H1 (cell line): ENCODE data around the gene MPPED1. TPM values are rescaled to one million over a fixed set of nuclear protein-coding genes. Genes with fewer than 3 reads are reported as not detected.

Experiments
- CTCF ChIA-PET: fragments of 300-600 bp; sonication (Branson Sonifier 250); formaldehyde crosslinking; loops from one replicate; lab custom pipeline; 2021; ENCODE audit not compliant: partially characterized antibody; lab: Charles Lee
- POLR2A ChIA-PET: fragments of 300-600 bp; sonication (Branson Sonifier 250); formaldehyde crosslinking; loops from one replicate; lab custom pipeline; 2021; ENCODE audit warnings: inconsistent platforms; ENCODE audit not compliant: partially characterized antibody; lab: Charles Lee
- DNase-seq, 2 experiments: peaks; one replicate each; pipeline versions ENCODE4 v3.0.0 to v3.0.0-alpha.2; 2010 to 2022; ENCODE audit warnings: low spot score in 2 of 2, low read depth in 1 of 2, mixed read lengths in 1 of 2
- FAIRE-seq: peaks from 2 replicates; lab custom pipeline; 2011; peaks lifted over from hg19 to GRCh38; lab: Jason Lieb, UNC
- H2AFZ ChIP-seq: 2 replicates; pipeline ENCODE4 v1.8.1; 2012; ENCODE audit warnings: low read length, inconsistent platforms
- H2AK5ac ChIP-seq: 2 replicates; pipeline ENCODE4 v1.6.1; 2013; ENCODE audit warnings: low read depth, low read length
- H2BK120ac ChIP-seq: replicated peaks from 2 replicates; pipeline ENCODE3; 2013; ENCODE audit warnings: low read depth, low read length, inconsistent platforms
- H2BK12ac ChIP-seq: 2 replicates; pipeline ENCODE4 v1.6.1; 2013; ENCODE audit warnings: low read depth, low read length
- H2BK15ac ChIP-seq: 2 replicates; pipeline ENCODE4 v1.6.1; 2013; ENCODE audit warnings: low read length
- H2BK20ac ChIP-seq: 2 replicates; pipeline ENCODE4 v1.6.1; 2013; ENCODE audit warnings: low read length
- H2BK5ac ChIP-seq: 2 replicates; pipeline ENCODE4 v1.6.1; 2013; ENCODE audit warnings: low read depth, low read length
- H3K14ac ChIP-seq: 2 replicates; pipeline ENCODE4 v1.6.1; 2013; ENCODE audit warnings: inconsistent platforms; ENCODE audit not compliant: insufficient read length
- H3K18ac ChIP-seq: 2 replicates; pipeline ENCODE4 v1.6.1; 2013; ENCODE audit warnings: low read length; ENCODE audit errors: extremely low read depth
- H3K23ac ChIP-seq: 2 replicates; pipeline ENCODE4 v1.6.1; 2013; ENCODE audit warnings: inconsistent platforms; ENCODE audit not compliant: insufficient read length
- H3K23me2 ChIP-seq: 2 replicates; pipeline ENCODE4 v1.6.1; 2013; ENCODE audit warnings: low read depth, low read length
- H3K27ac ChIP-seq: 2 replicates; pipeline ENCODE4 v1.6.1; 2011; ENCODE audit warnings: low read depth, low read length, inconsistent platforms
- H3K27me3 ChIP-seq, 4 experiments: replicated peaks in 1 of 4; 1 replicate in 1 of 4; 2 replicates in 3 of 4; pipeline versions ENCODE4 v1.6.1 to v1.8.1; 2011 to 2013; ENCODE audit warnings: low read length in 3 of 4, mild to moderate bottlenecking in 3 of 4, inconsistent platforms in 2 of 4, mixed read lengths in 2 of 4, moderate library complexity in 1 of 4; ENCODE audit not compliant: control insufficient read depth in 3 of 4, insufficient read depth in 3 of 4; ENCODE audit errors: extremely low read depth in 1 of 4
- H3K36me3 ChIP-seq, 4 experiments: 2 replicates each; pipeline versions ENCODE4 v1.6.1 to v1.8.1; 2011 to 2013; ENCODE audit warnings: mild to moderate bottlenecking in 4 of 4, low read length in 3 of 4, moderate library complexity in 2 of 4, control low read depth in 1 of 4, inconsistent platforms in 1 of 4; ENCODE audit not compliant: insufficient read depth in 4 of 4, control insufficient read depth in 2 of 4
- H3K4ac ChIP-seq: replicated peaks from 2 replicates; pipeline ENCODE3; 2013; ENCODE audit warnings: low read length, low read depth, mixed read lengths, inconsistent platforms; ENCODE audit not compliant: insufficient read length
- H3K4me1 ChIP-seq, 4 experiments: replicated peaks in 1 of 4; 1 replicate in 1 of 4; 2 replicates in 3 of 4; pipeline versions ENCODE4 v1.6.1 to v1.8.1; 2011 to 2013; ENCODE audit warnings: low read length in 3 of 4, inconsistent platforms in 2 of 4, mixed read lengths in 1 of 4; ENCODE audit not compliant: insufficient read depth in 4 of 4, control insufficient read depth in 3 of 4
- H3K4me2 ChIP-seq, 2 experiments: 2 replicates each; pipeline versions ENCODE4 v1.6.1 to v1.8.1; 2011 to 2013; ENCODE audit warnings: low read depth in 2 of 2, low read length in 2 of 2, control low read depth in 1 of 2, inconsistent platforms in 1 of 2, mild to moderate bottlenecking in 1 of 2; ENCODE audit not compliant: insufficient read depth in 1 of 2
- H3K4me3 ChIP-seq, 4 experiments: fragments of 200-600, 300-600 bp in 1 of 4; sonication (generic), shearing (Covaris generic), sonication (Bioruptor Twin) in 1 of 4; 2 replicates each; pipeline versions ENCODE4 v1.5.1 to v1.8.1; 2011 to 2016; ENCODE audit warnings: low read length in 4 of 4, low read depth in 3 of 4, control low read depth in 2 of 4, inconsistent platforms in 2 of 4, mild to moderate bottlenecking in 2 of 4, mixed read lengths in 1 of 4, moderate library complexity in 1 of 4; ENCODE audit not compliant: insufficient read depth in 2 of 4; ENCODE audit errors: extremely low read depth in 1 of 4
- H3K56ac ChIP-seq: replicated peaks from 2 replicates; pipeline ENCODE3; 2013; ENCODE audit warnings: low read depth, mild to moderate bottlenecking, mixed read lengths, low read length, inconsistent platforms; ENCODE audit not compliant: insufficient read length
- H3K79me1 ChIP-seq: 2 replicates; pipeline ENCODE4 v1.6.1; 2013; ENCODE audit warnings: low read depth, low read length, control low read depth
- H3K79me2 ChIP-seq, 2 experiments: 2 replicates each; pipeline versions ENCODE4 v1.6.1 to v1.8.1; 2012 to 2013; ENCODE audit warnings: low read length in 2 of 2, mild to moderate bottlenecking in 2 of 2, inconsistent platforms in 1 of 2; ENCODE audit not compliant: insufficient read depth in 2 of 2, control insufficient read depth in 1 of 2
- H3K9ac ChIP-seq, 4 experiments: replicated peaks in 1 of 4; 1 replicate in 1 of 4; 2 replicates in 3 of 4; pipeline versions ENCODE4 v1.6.1 to v1.8.1; 2011 to 2013; ENCODE audit warnings: low read depth in 3 of 4, low read length in 3 of 4, control low read depth in 2 of 4, mild to moderate bottlenecking in 2 of 4, moderate library complexity in 2 of 4, inconsistent platforms in 1 of 4; ENCODE audit errors: extremely low read depth in 1 of 4
- H3K9me3 ChIP-seq, 2 experiments: 2 replicates each; pipeline versions ENCODE4 v1.6.1 to v1.8.1; 2012 to 2013; ENCODE audit warnings: mild to moderate bottlenecking in 2 of 2, moderate library complexity in 2 of 2, control low read depth in 1 of 2, inconsistent platforms in 1 of 2, low read depth in 1 of 2, low read length in 1 of 2, mixed read lengths in 1 of 2; ENCODE audit not compliant: insufficient read depth in 2 of 2
- H4K20me1 ChIP-seq, 2 experiments: replicated peaks in 1 of 2; 2 replicates each; pipeline versions ENCODE3 to v1.8.1; 2011 to 2013; ENCODE audit warnings: inconsistent platforms in 2 of 2, low read length in 2 of 2, mild to moderate bottlenecking in 1 of 2; ENCODE audit not compliant: insufficient read depth in 2 of 2, control insufficient read depth in 1 of 2
- H4K5ac ChIP-seq: 2 replicates; pipeline ENCODE4 v1.6.1; 2013; ENCODE audit warnings: low read length, low read depth, mixed read lengths, inconsistent platforms; ENCODE audit not compliant: insufficient read length
- H4K8ac ChIP-seq: 2 replicates; pipeline ENCODE4 v1.8.0; 2013; ENCODE audit warnings: mild to moderate bottlenecking, moderate library complexity, low read length, inconsistent platforms; ENCODE audit not compliant: insufficient read depth; ENCODE audit errors: extremely low read depth
- H4K91ac ChIP-seq: replicated peaks from 2 replicates; pipeline ENCODE3; 2013; ENCODE audit warnings: low read length, mixed read lengths, inconsistent platforms; ENCODE audit not compliant: insufficient read length
- ASH2L ChIP-seq: fragments of 200-600, 300-600 bp; sonication (generic); IDR thresholded peaks from one replicate; pipeline ENCODE4 v1.7.1; 2017; ENCODE audit warnings: low read length
- CHD1 ChIP-seq: IDR thresholded peaks from 2 replicates; pipeline ENCODE4 v1.6.1; 2012; ENCODE audit warnings: low read depth, low read length, improper control_type of control experiment
- GABPA ChIP-seq: IDR thresholded peaks from 2 replicates; pipeline ENCODE4 v1.6.1; 2011; ENCODE audit warnings: mild to moderate bottlenecking, low read length, moderate library complexity, borderline replicate concordance; ENCODE audit not compliant: insufficient read depth
- MAX ChIP-seq: IDR thresholded peaks from 2 replicates; pipeline ENCODE4 v1.6.1; 2012; ENCODE audit warnings: inconsistent platforms
- NRF1 ChIP-seq: IDR thresholded peaks from 2 replicates; pipeline ENCODE4 v1.6.1; 2011; ENCODE audit warnings: mild to moderate bottlenecking, low read depth, low read length, improper control_type of control experiment
- SAP30 ChIP-seq: fragments of 300-600 bp; sonication (generic); IDR thresholded peaks from 2 replicates; pipeline ENCODE4 v1.7.1; 2012; ENCODE audit warnings: low read length, moderate library complexity, mild to moderate bottlenecking, inconsistent platforms; ENCODE audit not compliant: insufficient read depth, insufficient replicate concordance
- SIN3A ChIP-seq, 2 experiments: IDR thresholded peaks in 1 of 2; conservative IDR thresholded peaks in 1 of 2; 2 replicates each; pipeline ENCODE4 v1.6.1; 2011 to 2012; ENCODE audit warnings: low read length in 2 of 2, improper control_type of control experiment in 1 of 2, low read depth in 1 of 2, mild to moderate bottlenecking in 1 of 2
- SIX5 ChIP-seq: IDR thresholded peaks from 2 replicates; pipeline ENCODE4 v1.6.1; 2011; ENCODE audit warnings: mild to moderate bottlenecking, low read depth, low read length
- USF2 ChIP-seq: IDR thresholded peaks from 2 replicates; pipeline ENCODE4 v1.6.1; 2011; ENCODE audit warnings: low read length, improper control_type of control experiment
- ZNF274 ChIP-seq: IDR thresholded peaks from 2 replicates; pipeline ENCODE4 v1.7.0; 2012; ENCODE audit warnings: low read length, borderline replicate concordance; ENCODE audit errors: extremely low read depth
- WGBS, 2 experiments: shearing (Covaris generic) in 1 of 2; methylation state at CpG; one replicate each; pipeline versions ENCODE4 v1.1.6 to v1.1.7; 2013 to 2015; ENCODE audit warnings: low lambda C conversion rate in 2 of 2, mixed read lengths in 2 of 2, inconsistent platforms in 1 of 2, low coverage in 1 of 2, missing lambda C conversion rate in 1 of 2; ENCODE audit not compliant: insufficient replicate concordance in 2 of 2, insufficient coverage in 1 of 2, insufficient read length in 1 of 2; ENCODE audit errors: extremely low coverage in 1 of 2, missing lambda C conversion rate in 1 of 2; 5-methylcytosine and 5-hydroxymethylcytosine counted together
- polyA plus RNA-seq, 7 experiments: library from polyadenylated mRNA; depleted of rRNA in 3 of 7; stranded (reverse) in 5 of 7; unstranded in 2 of 7; fragments of >200 nt in 5 of 7; fragments of 200-250 nt in 2 of 7; gene quantifications; 1 replicate in 5 of 7; 2 replicates in 1 of 7; 4 replicates in 1 of 7; pipeline versions ENCODE4 v1.2.1 to v1.2.3, GENCODE V29; 2011 to 2013; ENCODE audit warnings: missing spikeins in 2 of 7, mixed read lengths in 2 of 7
- total RNA-seq: library from RNA; stranded (reverse); fragmentation: NEBNext Ultra II Directional; extraction: Animal tissue kit (Norgen Biotek cat#: 25700); gene quantifications from 2 replicates; pipeline ENCODE4 v1.2.1, GENCODE V29; 2021
- TF ChIP-seq, protein P1 (sequence below): IDR thresholded peaks from 2 replicates; pipeline ENCODE4 v1.6.1; 2012; ENCODE audit warnings: inconsistent platforms

Gene MPPED1
- total and polyA plus RNA-seq, 2 of the 8 experiments (the other 6 are each of a cell fraction or from before 2014, with no cell fraction given) = 0.29 to 0.37 TPM

GRCh38 chr22:43432883-43433415, 21.1 kb downstream of the MPPED1 start:
- FAIRE-seq (no peak), DNase-seq (no peak)
- Histone ChIP-seq H3K9me3 (no peaks in the 10 kb centered on the region), H3K14ac (no peak overlapping the region), H3K23me2 (no peaks in the 10 kb centered on the region), H3K79me1 (no peaks in the 10 kb centered on the region), H4K20me1 (no peaks in the 10 kb centered on the region), H4K8ac (no peak overlapping the region), H3K4me1 (peaks cover 0 to under 1% (median 0%) of the 10 kb centered on the region in 4 experiments; a peak in 2 of 7 replicates), H3K27me3 (peaks cover 0 to 1% (median 0%) of the 10 kb centered on the region in 4 experiments; a peak in 1 of 7 replicates), H2BK12ac (no peak overlapping the region), H2BK20ac (no peak overlapping the region), H2AFZ (no peak overlapping the region), H2BK15ac (no peak overlapping the region), H2BK5ac (no peak overlapping the region), H3K23ac (no peak overlapping the region), H3K79me2 (no peaks in the 10 kb centered on the region), H4K5ac (no peak overlapping the region), H3K4me3 (no peak overlapping the region), H2BK120ac (no peak overlapping the region), H3K4ac (no peak overlapping the region), H2AK5ac (no peak overlapping the region), H3K36me3 (no peaks in the 10 kb centered on the region), H3K56ac (no peak overlapping the region), H3K9ac (no peak overlapping the region), H3K4me2 (no peak overlapping the region), H4K91ac (no peak overlapping the region), H3K18ac (no peak overlapping the region), H3K27ac (no peak overlapping the region)
- ChIA-PET CTCF (interaction anchor here (0.6 to 1.8 kb wide), 6 partner anchors 10 to 163 kb away, joined by 3 to 10 read pairs (median 4); no protein-coding TSS in a partner anchor), POLR2A (no interaction called here)
- 83% methylated on average over 5 of the region's 5 CpGs; no CpG with 5 or more reads in 1 of the 2 experiments for WGBS, 2 experiments
- TF ChIP-seq GABPA = no peak
- TF ChIP-seq SAP30 = no peak
- no peak for TF ChIP-seq MAX
- no peak for TF ChIP-seq ZNF274
- TF ChIP-seq SIN3A (conservative IDR thresholded peaks at IDR 0.05 in 1 of 2, IDR thresholded peaks at IDR 0.05 in 1 of 2; ENCODE audit: low read depth in 1 of 2, low read length in 2 of 2) = no peak
- TF ChIP-seq CHD1 = no peak
- TF ChIP-seq, protein P1, sequence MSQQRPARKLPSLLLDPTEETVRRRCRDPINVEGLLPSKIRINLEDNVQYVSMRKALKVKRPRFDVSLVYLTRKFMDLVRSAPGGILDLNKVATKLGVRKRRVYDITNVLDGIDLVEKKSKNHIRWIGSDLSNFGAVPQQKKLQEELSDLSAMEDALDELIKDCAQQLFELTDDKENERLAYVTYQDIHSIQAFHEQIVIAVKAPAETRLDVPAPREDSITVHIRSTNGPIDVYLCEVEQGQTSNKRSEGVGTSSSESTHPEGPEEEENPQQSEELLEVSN = no peak
- TF ChIP-seq ASH2L = no peak
- no peak for TF ChIP-seq SIX5
- TF ChIP-seq USF2 = no peak
- TF ChIP-seq NRF1 = no peak
